ENCODE measurements around the gene MEPCE.
"Not testable (repeated sequence)": the region's sequence is repeated elsewhere in the genome, so short reads cannot be mapped to it uniquely, and the experiment has no call there.

MEPCE gene

DNA sequence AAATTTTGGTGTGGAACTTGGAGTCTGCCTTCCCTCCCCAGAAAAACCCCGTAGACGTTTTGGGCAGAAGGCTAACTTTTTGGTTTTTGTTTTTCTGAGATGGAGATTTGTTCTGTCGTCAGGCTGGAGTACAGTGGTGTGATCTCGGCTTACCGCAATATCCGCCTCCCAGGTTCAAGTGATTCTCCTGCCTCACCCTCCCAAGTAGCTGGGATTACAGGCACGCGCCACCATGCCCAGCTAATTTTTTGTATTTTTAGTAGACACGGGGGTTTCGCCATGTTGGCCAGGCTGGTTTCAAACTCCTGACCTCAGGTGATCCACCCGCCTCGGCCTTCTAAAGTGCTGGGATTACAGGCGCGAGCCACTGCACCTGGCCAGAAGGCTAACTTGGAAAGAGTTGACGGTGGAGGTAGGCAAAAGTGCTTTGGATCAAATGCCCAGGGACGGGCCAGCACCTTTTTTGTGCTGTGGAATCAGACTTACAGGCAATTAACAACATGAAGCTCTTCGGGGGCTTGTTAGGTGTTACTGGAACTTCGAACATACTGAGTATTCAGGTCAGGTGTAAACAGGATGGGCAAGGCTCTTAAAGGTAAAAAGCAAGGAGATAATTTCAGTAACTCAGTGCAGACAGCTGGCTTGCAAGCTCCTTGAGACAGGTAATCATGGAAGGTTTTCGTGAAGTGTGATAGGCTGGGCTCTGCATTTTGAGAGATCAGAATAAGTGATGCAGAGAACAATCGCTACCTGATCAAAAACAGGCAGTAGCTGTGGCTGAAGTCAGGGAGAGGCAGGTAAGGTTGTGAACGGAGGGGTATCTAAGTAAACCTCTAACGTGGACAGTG, 4.9 kb downstream of the MEPCE start:
- no peak for DNase-seq

GRCh38 chr7:100435401-100436304, 6.0 kb downstream of the MEPCE start:
- DNase-seq = no peak

- DNase-seq = no peak
These were observed 7.8 kb downstream of the MEPCE start for GRCh38 chr7:100437150-100438100.

DNA sequence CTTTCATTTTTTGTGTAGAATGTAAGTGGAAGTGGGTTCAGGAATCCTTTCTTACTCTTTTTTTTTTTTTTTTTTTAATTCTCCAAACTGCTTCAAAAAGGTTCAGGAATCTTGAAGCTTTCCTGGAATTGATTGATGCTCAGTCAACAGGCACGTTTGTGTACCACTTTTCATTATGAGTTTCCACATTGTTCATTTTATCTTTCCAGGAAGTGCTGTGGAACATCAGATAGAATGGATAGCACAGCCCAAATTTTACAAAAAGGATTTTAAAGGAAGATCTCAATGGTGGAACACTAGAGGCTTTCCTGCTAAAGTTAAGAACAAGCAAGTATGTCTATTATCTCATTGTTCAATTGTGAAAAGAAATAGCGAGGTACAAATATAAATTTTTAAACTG, 8.5 kb downstream of the MEPCE start:
- no peak for DNase-seq

DNA sequence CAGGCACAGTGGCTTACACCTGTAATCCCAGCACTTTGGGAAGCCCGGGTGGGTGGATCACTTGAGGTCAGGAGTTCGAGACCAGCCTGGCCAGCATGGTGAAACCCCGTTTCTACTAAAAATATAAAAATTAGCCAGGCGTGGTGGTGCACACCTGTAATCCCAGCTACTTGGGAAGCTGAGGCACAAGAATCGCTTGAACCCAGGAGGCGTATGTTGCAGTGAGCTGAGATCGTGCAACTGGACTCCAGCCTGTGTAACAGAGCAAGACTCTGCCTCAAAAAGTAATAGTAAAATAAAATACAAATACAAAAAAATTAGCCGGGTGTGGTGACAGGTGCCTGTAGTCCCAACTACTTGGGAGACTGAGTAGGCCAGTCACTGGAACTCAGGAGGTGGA, 9.1 kb downstream of the MEPCE start:
- DNase-seq = not testable (repeated sequence)

GRCh38 chr7:100439244-100439643, 9.6 kb downstream of the MEPCE start:
- not testable (repeated sequence) for DNase-seq

DNA sequence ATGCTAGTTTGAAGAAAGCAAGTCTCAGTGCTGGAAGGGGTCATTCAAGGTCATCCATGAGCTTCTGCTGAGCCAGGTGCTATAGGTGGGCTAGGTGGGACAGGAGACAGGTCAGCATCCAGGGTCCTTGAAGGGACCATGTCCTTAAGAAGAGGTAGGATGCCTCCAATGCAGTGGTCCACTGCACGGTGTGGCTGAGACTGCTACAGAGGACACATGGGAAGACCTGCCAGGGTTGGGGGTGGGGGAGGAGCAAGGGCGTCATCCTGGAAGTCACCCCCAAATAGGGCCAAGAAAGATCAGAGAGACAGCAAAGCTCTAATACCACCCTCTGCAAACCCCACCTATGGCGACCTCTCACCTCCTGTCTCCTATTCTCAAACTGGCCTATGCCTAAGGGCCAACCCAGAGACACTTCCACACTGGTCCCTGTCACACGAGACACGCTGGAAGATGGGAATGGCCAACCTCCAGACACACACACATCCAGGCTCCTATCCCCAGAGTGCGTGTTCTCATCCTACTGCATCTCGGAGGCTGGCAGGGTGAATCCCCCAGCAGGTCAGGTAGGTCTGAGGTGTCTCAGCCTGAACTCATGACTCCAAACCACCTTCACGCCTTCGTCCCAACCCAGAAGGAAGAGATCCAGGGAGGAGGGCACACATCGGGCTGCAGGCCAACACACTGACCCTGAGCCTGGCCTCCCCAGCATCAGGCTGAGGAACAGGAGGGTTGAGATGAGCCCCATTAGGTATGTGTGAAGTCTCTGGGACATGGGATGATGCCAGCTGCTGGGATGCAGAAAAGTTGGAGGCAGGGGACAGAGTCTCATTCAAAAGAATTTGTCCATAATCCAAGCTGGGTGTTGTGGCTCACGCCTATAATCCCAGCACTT, 12.3 kb downstream of the MEPCE start:
- no peak for DNase-seq

GRCh38 chr7:100443096-100443840, 13.6 kb downstream of the MEPCE start:
- DNase-seq = no peak

GRCh38 chr7:100444311-100445278, 15.0 kb downstream of the MEPCE start:
- DNase-seq = no peak

- no peak for DNase-seq
These were observed 16.4 kb downstream of the MEPCE start for GRCh38 chr7:100446040-100446439.

- DNase-seq = not testable (repeated sequence)
These were observed 17.7 kb downstream of the MEPCE start for GRCh38 chr7:100447363-100447762.

GRCh38 chr7:100449190-100449795, 19.7 kb downstream of the MEPCE start:
- DNase-seq = no peak

DNA sequence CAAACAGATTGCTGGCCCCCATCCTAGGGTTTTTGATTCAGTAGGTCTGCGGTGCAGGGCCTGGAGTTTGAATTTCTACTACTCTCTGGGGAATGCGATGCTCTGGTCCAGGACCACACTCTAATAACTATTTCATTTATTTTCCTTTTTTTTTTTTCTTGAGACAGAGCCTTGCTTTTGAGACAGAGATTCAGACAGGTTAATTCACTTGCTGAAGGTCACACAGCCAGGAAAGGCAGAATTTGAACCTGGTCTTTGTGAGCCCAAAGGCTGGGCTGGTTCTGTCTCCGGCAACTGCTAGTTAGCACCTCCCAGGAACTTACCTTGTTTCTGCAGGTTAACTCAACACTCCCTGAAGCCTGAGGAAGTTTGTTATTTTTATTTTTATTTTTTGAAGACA, 22.9 kb downstream of the MEPCE start:
- no peak for DNase-seq

- not testable (repeated sequence) for DNase-seq
These were observed 24.2 kb downstream of the MEPCE start for GRCh38 chr7:100453854-100454253.

- no peak for DNase-seq
These were observed 25.6 kb downstream of the MEPCE start for GRCh38 chr7:100455206-100455605.

DNA sequence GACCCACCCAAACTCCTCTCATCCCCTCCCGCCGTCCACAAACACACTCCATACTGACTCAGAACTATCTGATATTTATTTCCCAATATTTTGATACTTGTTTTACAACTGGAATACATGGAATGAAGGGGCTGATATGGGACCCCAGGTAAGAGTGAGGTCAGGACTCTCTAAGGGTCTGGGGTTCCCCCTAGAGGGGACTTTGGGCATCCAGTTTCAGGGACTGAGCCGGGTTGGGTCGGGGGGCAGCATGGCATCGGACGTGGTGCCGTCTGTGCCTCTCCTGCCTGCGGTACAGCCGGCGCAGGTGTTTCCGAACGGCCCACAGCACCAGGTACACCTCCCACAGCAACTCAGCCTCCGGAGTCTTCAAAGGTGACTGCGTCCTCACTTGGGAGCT, 26.9 kb downstream of the MEPCE start:
- DNase-seq = no peak

DNA sequence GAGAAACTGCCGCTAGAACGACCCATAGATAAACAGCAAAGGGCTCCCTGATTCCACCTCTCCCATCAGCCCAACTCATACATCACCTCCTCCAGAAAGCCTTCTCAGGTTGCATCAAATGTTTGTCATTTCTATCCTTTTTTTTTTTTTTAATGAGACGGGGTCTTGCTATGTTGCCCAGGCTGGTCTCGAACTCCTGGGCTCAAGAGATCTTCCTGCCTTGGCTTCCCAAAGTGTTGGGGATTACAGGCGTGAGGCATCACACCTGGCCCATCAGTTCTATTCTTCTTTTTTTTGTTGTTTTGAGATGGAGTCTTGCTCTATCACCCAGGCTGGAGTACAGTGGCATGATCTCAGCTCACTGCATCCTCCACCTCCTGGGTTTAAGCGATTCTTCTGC, 27.4 kb downstream of the MEPCE start:
- no peak for DNase-seq

GRCh38 chr7:100464210-100464660, 34.6 kb downstream of the MEPCE start, which contains the start of gene SPACDR:
SPACDR (minus strand) TSS chr7:100464260; CDS start chr7:100464025, 235 bp downstream.
- no peak for DNase-seq

GRCh38 chr7:100464791-100465190, 35.2 kb downstream of the MEPCE start:
- DNase-seq = no peak
